Rectal smooth muscle tissue (tissue), 1 donor: ENCODE measurements around the gene HS3ST3B1.

Experiments
- H3K27ac ChIP-seq: one replicate; pipeline ENCODE4 v1.7.0; 2013; ENCODE audit warnings: low read depth, low read length, inconsistent platforms
- H3K27me3 ChIP-seq: one replicate; pipeline ENCODE4 v1.7.0; 2013; ENCODE audit warnings: low read length; ENCODE audit not compliant: control insufficient read depth, insufficient read depth
- H3K36me3 ChIP-seq: one replicate; pipeline ENCODE4 v1.7.0; 2013; ENCODE audit warnings: low read length; ENCODE audit not compliant: control insufficient read depth, insufficient read depth
- H3K4me1 ChIP-seq: one replicate; pipeline ENCODE4 v1.7.0; 2013; ENCODE audit warnings: low read length; ENCODE audit not compliant: control insufficient read depth, insufficient read depth
- H3K4me3 ChIP-seq: one replicate; pipeline ENCODE4 v1.7.0; 2013; ENCODE audit warnings: low read length
- H3K9ac ChIP-seq: one replicate; pipeline ENCODE4 v1.7.0; 2013; ENCODE audit warnings: low read length

Gene HS3ST3B1

DNA sequence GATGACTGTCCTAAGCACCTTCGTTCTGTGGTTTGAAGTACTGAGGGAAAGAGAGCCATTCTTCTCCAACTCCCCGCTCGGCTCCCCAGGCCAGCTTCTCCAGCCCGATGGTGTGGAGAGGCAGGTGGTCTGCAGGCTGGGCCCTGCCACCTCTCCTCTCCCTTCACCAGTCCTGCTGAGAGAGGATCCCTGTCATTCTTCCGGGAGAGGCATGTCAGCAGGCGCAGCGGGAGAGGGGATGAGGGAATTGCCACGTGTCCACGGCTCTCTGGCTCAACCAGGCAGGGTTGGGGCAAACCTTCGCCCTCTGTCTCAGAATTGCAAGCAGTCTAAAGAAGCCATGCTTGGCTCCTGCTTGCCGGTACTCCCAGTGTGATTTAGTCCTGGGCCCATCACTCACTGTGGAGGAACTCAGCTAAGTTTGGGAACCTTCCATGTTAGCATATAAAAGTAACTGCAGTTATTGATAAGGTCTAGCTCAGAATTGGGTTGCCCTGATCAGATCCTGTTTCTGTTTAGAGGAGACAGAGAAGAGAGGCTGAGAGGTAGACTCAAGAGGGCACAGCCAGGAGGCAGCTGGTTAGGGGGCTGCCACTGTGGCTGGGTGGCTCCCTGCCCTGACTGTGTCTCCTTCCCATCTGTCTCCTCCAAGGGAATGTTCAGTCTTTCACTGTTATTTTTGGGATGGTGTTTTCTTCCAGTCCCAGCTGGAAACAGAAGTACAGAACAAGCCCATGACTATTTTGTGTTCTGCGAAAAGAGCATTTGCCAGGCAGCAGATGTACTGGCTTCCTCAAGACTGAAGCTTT is 17.4 kb downstream of the HS3ST3B1 start:
- H3K27ac ChIP-seq = no peak overlapping the region
- H3K4me3 ChIP-seq = no peak overlapping the region
- no peaks in the 10 kb centered on the region for H3K4me1 ChIP-seq
- no peaks in the 10 kb centered on the region for H3K36me3 ChIP-seq
- H3K27me3 ChIP-seq = no peaks in the 10 kb centered on the region
- H3K9ac ChIP-seq = no peak overlapping the region

DNA sequence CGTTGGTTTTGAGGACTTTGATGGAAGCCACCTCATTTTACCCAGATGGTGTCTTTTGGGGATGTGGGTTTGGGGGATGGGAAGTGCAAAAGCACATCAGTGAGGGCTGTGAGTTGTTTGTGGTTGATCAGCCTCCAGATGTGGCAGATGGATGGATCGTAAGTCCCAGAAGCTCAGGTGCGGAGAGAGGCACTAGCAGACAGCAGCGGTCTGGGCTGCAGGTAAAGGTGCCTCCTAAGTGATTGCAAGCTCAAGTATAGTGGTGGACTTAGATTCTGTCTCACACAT is 18.0 kb downstream of the HS3ST3B1 start:
- H3K4me1 ChIP-seq = no peaks in the 10 kb centered on the region
- H3K4me3 ChIP-seq = no peak overlapping the region
- no peaks in the 10 kb centered on the region for H3K27me3 ChIP-seq
- no peak overlapping the region for H3K9ac ChIP-seq
- no peaks in the 10 kb centered on the region for H3K36me3 ChIP-seq
- H3K27ac ChIP-seq = no peak overlapping the region

- Histone ChIP-seq H3K4me1 (no peaks in the 10 kb centered on the region), H3K27me3 (no peaks in the 10 kb centered on the region), H3K4me3 (no peak overlapping the region), H3K27ac (no peak overlapping the region), H3K36me3 (no peaks in the 10 kb centered on the region), H3K9ac (no peak overlapping the region)
Observed at GRCh38 chr17:14320098-14320497, 19.2 kb downstream of the HS3ST3B1 start.

- Histone ChIP-seq H3K27me3 (no peaks in the 10 kb centered on the region), H3K4me1 (no peaks in the 10 kb centered on the region), H3K27ac (no peak overlapping the region), H3K9ac (no peak overlapping the region), H3K36me3 (no peaks in the 10 kb centered on the region), H3K4me3 (no peak overlapping the region)
Observed at GRCh38 chr17:14320734-14321475, 20.0 kb downstream of the HS3ST3B1 start.

- H3K27me3 ChIP-seq = no peaks in the 10 kb centered on the region
- H3K4me3 ChIP-seq = no peak overlapping the region
- no peak overlapping the region for H3K9ac ChIP-seq
- no peaks in the 10 kb centered on the region for H3K36me3 ChIP-seq
- no peak overlapping the region for H3K27ac ChIP-seq
- no peaks in the 10 kb centered on the region for H3K4me1 ChIP-seq
Observed at GRCh38 chr17:14321476-14321949, 20.6 kb downstream of the HS3ST3B1 start.

- Histone ChIP-seq H3K9ac (no peak overlapping the region), H3K27ac (no peak overlapping the region), H3K27me3 (no peaks in the 10 kb centered on the region), H3K4me1 (no peaks in the 10 kb centered on the region), H3K36me3 (no peaks in the 10 kb centered on the region), H3K4me3 (no peak overlapping the region)
Observed at GRCh38 chr17:14321980-14322776, 21.3 kb downstream of the HS3ST3B1 start.

GRCh38 chr17:14323522-14323981 is 22.7 kb downstream of the HS3ST3B1 start:
- Histone ChIP-seq H3K4me3 (no peak overlapping the region), H3K9ac (no peak overlapping the region), H3K36me3 (no peaks in the 10 kb centered on the region), H3K27me3 (no peaks in the 10 kb centered on the region), H3K27ac (no peak overlapping the region), H3K4me1 (no peaks in the 10 kb centered on the region)

- Histone ChIP-seq H3K9ac (no peak overlapping the region), H3K27ac (no peak overlapping the region), H3K27me3 (no peaks in the 10 kb centered on the region), H3K4me1 (no peaks in the 10 kb centered on the region), H3K4me3 (no peak overlapping the region), H3K36me3 (no peaks in the 10 kb centered on the region)
Observed at GRCh38 chr17:14325618-14326167, 24.8 kb downstream of the HS3ST3B1 start.

DNA sequence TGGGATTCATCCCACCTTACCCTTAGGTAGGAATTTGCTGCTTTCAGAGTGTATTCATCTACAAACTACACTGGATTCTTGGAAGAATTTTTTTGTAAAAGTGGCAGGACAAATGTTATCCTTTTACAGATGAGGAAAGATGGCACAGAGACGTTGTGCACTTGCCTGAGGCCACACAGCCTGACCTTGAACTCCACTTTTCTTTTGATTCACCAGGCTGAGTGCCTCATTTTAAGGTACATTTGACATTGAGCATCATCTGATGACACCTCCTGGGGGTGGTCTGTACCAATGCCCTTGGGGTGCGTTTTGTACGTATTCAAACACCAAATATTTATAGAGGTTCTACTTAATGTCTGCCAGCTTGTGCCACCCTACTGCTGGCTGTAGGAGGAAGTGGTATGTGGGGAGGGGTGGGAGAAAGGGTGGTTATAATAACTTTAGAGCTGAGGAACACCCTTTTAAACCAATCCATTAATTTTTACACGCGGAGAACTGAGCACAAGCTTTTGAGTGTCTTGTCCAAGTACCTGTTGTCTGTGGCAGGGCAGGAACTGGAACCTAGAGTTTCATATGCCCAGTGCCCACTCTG is 29.1 kb downstream of the HS3ST3B1 start:
- no peak overlapping the region for H3K4me3 ChIP-seq
- no peaks in the 10 kb centered on the region for H3K4me1 ChIP-seq
- no peaks in the 10 kb centered on the region for H3K36me3 ChIP-seq
- H3K27me3 ChIP-seq = no peaks in the 10 kb centered on the region
- H3K9ac ChIP-seq = no peak overlapping the region
- H3K27ac ChIP-seq = no peak overlapping the region

GRCh38 chr17:14330492-14330962 is 29.6 kb downstream of the HS3ST3B1 start:
- Histone ChIP-seq H3K4me3 (no peak overlapping the region), H3K4me1 (no peaks in the 10 kb centered on the region), H3K27ac (no peak overlapping the region), H3K36me3 (no peaks in the 10 kb centered on the region), H3K9ac (no peak overlapping the region), H3K27me3 (no peaks in the 10 kb centered on the region)

DNA sequence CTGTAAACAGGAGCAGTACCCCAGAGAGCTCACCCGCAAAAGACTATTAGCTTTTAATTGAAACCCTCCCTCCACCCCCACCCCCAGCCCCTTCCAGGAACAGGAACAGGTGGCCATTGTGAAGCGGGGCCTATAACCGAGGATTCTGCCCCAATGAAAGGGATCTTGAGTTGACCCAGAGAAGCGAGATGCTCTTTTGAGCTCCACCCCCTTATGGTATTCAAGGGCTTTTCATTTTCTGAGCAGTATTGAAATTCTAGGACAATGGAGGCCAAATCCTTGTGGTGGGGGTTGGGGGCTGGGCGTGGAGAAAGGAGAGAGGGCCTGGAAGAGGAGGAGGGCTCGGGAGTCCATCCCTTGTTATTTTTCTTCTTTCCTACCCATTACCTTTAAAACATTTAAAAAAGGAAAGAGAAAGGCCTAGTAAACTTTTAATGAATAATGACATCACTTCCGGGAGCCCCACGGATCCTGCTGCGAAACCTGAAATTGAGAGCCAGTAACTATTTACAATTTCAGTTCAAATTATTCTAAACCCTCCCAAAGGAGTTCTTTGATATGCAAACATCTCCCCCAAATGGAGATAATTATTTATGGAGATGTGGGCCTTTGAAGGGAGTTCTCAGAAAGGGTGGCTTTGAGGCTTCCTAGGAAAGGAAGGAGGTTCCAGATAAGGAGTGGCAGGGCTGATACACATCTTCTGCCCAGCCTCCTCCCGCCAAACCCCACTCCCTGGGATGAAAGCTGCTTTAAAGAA is 30.5 kb downstream of the HS3ST3B1 start:
- H3K27me3 ChIP-seq = no peaks in the 10 kb centered on the region

More for the DNA sequence above, 30.5 kb downstream of the HS3ST3B1 start:
- Histone ChIP-seq H3K9ac (no peak overlapping the region), H3K4me3 (no peak overlapping the region), H3K27ac (no peak overlapping the region), H3K36me3 (no peaks in the 10 kb centered on the region), H3K4me1 (no peaks in the 10 kb centered on the region)
